ENCODE results near the gene SNX17. TPM values are rescaled to one million over a fixed set of nuclear protein-coding genes. Genes with fewer than 3 reads are reported as not detected.
A peak's percentile ranks its signal among the peaks of the same experiment; 100 is the strongest.

SNX17 gene
- total and polyA plus RNA-seq, 2 of the 13 experiments (the other 11 are each of a cell fraction or from before 2014, with no cell fraction given), result 75.0 to 109 TPM

DNA sequence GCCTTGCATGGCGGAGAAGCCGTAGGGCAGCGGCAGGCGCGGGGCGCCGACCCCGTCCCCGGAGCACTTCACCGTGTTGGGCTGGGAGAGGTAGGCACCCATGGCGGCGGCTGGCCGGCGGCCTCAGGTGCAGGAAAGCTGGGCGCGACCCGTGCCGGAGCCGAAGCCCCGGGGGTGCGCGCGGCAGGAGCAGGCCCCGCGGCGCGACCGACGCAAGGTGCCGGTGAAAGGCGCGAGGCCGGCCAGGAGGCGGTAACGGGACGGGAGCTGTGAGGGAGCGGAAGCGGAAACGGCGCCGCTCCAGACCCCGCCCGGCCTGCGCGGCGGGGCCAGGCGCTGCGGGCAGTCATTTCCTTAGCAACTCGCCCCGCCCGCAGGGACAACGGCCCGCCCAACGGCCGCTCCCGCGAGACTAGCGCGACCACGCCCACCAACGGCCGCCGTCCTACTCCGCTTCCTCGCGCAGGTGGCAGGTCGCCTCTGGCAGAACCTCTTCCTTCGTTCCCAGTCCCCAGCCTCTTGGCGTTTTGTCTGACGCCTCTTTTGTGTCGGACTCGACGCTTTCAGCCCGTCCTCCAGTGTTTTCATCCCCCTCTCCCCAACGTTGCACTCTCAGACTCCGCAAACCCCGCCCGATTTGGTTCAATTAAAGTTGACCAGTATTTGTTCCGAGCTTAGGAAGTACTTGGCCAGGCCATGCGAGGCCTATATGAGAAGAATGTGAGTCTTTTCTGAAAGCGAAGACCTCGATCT, 39.1 kb downstream of the SNX17 start, which contains the start of gene PPM1G (continued):
- TF ChIP-seq, protein P1, sequence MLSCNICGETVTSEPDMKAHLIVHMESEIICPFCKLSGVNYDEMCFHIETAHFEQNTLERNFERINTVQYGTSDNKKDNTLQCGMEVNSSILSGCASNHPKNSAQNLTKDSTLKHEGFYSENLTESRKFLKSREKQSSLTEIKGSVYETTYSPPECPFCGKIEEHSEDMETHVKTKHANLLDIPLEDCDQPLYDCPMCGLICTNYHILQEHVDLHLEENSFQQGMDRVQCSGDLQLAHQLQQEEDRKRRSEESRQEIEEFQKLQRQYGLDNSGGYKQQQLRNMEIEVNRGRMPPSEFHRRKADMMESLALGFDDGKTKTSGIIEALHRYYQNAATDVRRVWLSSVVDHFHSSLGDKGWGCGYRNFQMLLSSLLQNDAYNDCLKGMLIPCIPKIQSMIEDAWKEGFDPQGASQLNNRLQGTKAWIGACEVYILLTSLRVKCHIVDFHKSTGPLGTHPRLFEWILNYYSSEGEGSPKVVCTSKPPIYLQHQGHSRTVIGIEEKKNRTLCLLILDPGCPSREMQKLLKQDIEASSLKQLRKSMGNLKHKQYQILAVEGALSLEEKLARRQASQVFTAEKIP (CRISPR knock-in tag; IDR thresholded peaks at IDR 0.05; ENCODE audit: borderline replicate concordance), result no peak
- peak; percentile 92 for TF ChIP-seq HDAC1 (CRISPR knock-in tag; IDR thresholded peaks at IDR 0.05)
- TF ChIP-seq ZNF234 (CRISPR knock-in tag; conservative IDR thresholded peaks at IDR 0.05), result 0 out of 2 replicates have a peak, but pooled peaks have one; percentile 20
- TF ChIP-seq, protein P2, sequence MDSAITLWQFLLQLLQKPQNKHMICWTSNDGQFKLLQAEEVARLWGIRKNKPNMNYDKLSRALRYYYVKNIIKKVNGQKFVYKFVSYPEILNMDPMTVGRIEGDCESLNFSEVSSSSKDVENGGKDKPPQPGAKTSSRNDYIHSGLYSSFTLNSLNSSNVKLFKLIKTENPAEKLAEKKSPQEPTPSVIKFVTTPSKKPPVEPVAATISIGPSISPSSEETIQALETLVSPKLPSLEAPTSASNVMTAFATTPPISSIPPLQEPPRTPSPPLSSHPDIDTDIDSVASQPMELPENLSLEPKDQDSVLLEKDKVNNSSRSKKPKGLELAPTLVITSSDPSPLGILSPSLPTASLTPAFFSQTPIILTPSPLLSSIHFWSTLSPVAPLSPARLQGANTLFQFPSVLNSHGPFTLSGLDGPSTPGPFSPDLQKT (CRISPR knock-in tag; IDR thresholded peaks at IDR 0.05; ENCODE audit: borderline replicate concordance), result no peak; the same call in 1 of the 2 replicates
- no peak for TF ChIP-seq HOXA7 (CRISPR knock-in tag; IDR thresholded peaks at IDR 0.05)
- 0 out of 2 replicates have a peak, but pooled peaks have one; percentile 85 for TF ChIP-seq IRX3 (CRISPR knock-in tag; IDR thresholded peaks at IDR 0.05; ENCODE audit: borderline replicate concordance, low read depth)
- no peak for TF ChIP-seq NONO (IDR thresholded peaks at IDR 0.05)
- peak; percentile 93 for TF ChIP-seq NONO (CRISPR knock-in tag; conservative IDR thresholded peaks at IDR 0.05)
- peak; percentile 88; the same call in 1 of the 2 replicates for TF ChIP-seq ZNF558 (CRISPR knock-in tag; IDR thresholded peaks at IDR 0.05; ENCODE audit: borderline replicate concordance)
- no peak for TF ChIP-seq MAFF (IDR thresholded peaks at IDR 0.05; ENCODE audit: low read depth, low read length)
- no peak for TF ChIP-seq ATF1 (CRISPR knock-in tag; IDR thresholded peaks at IDR 0.05)
- peak; percentile 96; the same call in 1 of the 2 replicates for TF ChIP-seq SAFB2 (CRISPR knock-in tag; IDR thresholded peaks at IDR 0.05; ENCODE audit: borderline replicate concordance, low read depth)
- TF ChIP-seq, protein P3, sequence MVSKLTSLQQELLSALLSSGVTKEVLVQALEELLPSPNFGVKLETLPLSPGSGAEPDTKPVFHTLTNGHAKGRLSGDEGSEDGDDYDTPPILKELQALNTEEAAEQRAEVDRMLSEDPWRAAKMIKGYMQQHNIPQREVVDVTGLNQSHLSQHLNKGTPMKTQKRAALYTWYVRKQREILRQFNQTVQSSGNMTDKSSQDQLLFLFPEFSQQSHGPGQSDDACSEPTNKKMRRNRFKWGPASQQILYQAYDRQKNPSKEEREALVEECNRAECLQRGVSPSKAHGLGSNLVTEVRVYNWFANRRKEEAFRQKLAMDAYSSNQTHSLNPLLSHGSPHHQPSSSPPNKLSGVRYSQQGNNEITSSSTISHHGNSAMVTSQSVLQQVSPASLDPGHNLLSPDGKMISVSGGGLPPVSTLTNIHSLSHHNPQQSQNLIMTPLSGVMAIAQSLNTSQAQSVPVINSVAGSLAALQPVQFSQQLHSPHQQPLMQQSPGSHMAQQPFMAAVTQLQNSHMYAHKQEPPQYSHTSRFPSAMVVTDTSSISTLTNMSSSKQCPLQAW (CRISPR knock-in tag; IDR thresholded peaks at IDR 0.05), result peak; percentile 94
- peak; percentile 70 for TF ChIP-seq YY1 (IDR thresholded peaks at IDR 0.05; ENCODE audit: insufficient read depth, insufficient replicate concordance, low read depth, low read length)
- no peak for TF ChIP-seq ZSCAN22 (CRISPR knock-in tag; IDR thresholded peaks at IDR 0.05)
- TF ChIP-seq DNMT3B (CRISPR knock-in tag; conservative IDR thresholded peaks at IDR 0.05), result 0 out of 2 replicates have a peak, but pooled peaks have one; percentile 77
- peak; percentile 66; the same call in 1 of the 2 replicates for TF ChIP-seq ZNF546 (CRISPR knock-in tag; conservative IDR thresholded peaks at IDR 0.05)
- TF ChIP-seq KDM5B (CRISPR knock-in tag; IDR thresholded peaks at IDR 0.05; ENCODE audit: borderline replicate concordance), result peak; percentile 99
- TF ChIP-seq MYC (CRISPR knock-in tag; IDR thresholded peaks at IDR 0.05; ENCODE audit: borderline replicate concordance), result peak; percentile 94
- no peak for TF ChIP-seq ZNF432 (CRISPR knock-in tag; IDR thresholded peaks at IDR 0.05; ENCODE audit: borderline replicate concordance)
- TF ChIP-seq POGZ (CRISPR knock-in tag; IDR thresholded peaks at IDR 0.05), result peak; percentile 95
- peak; percentile 83 for TF ChIP-seq ZNF577 (CRISPR knock-in tag; IDR thresholded peaks at IDR 0.05; ENCODE audit: borderline replicate concordance, low read depth)
- peak; percentile 79; the same call in 1 of the 2 replicates for TF ChIP-seq ZNF510 (CRISPR knock-in tag; IDR thresholded peaks at IDR 0.05; ENCODE audit: low read depth)
- peak; percentile 48 for TF ChIP-seq NCOA2 (CRISPR knock-in tag; IDR thresholded peaks at IDR 0.05)

Measured in HepG2 (cell line).